Activated T-cell treated with anti-CD3 and anti-CD28 coated beads, Interleukin-2, amount 50 U/mL, for 1 hour (primary cell): ENCODE data around the gene ZSWIM9.
A peak's percentile ranks its signal among the peaks of the same experiment; 100 is the strongest.

Experiments used
- DNase-seq: peaks from one replicate; pipeline ENCODE4 v3.0.0-alpha.2; 2020

The ZSWIM9 gene

GRCh38 chr19:48176226-48176625 is 5.7 kb downstream of the ZSWIM9 start:
- no peak for DNase-seq

- no peak for DNase-seq
Observed at GRCh38 chr19:48181505-48181904, 11.0 kb downstream of the ZSWIM9 start.

GRCh38 chr19:48182434-48182833 is 12.0 kb downstream of the ZSWIM9 start:
- DNase-seq: no peak

- DNase-seq: no peak
Observed at GRCh38 chr19:48183356-48183755, 12.9 kb downstream of the ZSWIM9 start.

- no peak for DNase-seq
Observed at GRCh38 chr19:48186015-48186414, 15.5 kb downstream of the ZSWIM9 start.

- DNase-seq: no peak
Observed at GRCh38 chr19:48186541-48186991, 16.1 kb downstream of the ZSWIM9 start.

- peak; percentile 68 for DNase-seq
Observed at GRCh38 chr19:48190288-48190884, 19.9 kb downstream of the ZSWIM9 start.

GRCh38 chr19:48190885-48191284 is 20.4 kb downstream of the ZSWIM9 start:
- DNase-seq: no peak

GRCh38 chr19:48192750-48193149 is 22.3 kb downstream of the ZSWIM9 start:
- DNase-seq: no peak

- peak; percentile 28 for DNase-seq
Observed at GRCh38 chr19:48194041-48194843, 23.8 kb downstream of the ZSWIM9 start.

- no peak for DNase-seq
Observed at GRCh38 chr19:48194844-48195830, 24.7 kb downstream of the ZSWIM9 start.

- DNase-seq: no peak
Observed at GRCh38 chr19:48196321-48196763, 25.9 kb downstream of the ZSWIM9 start.

GRCh38 chr19:48196933-48197665 is 26.6 kb downstream of the ZSWIM9 start:
- no peak for DNase-seq

GRCh38 chr19:48203222-48203793 is 32.8 kb downstream of the ZSWIM9 start:
- DNase-seq: no peak

GRCh38 chr19:48203794-48204628 is 33.5 kb downstream of the ZSWIM9 start:
- DNase-seq: peak; percentile 85

GRCh38 chr19:48206397-48207093 is 36.1 kb downstream of the ZSWIM9 start:
- no peak for DNase-seq

- DNase-seq: no peak
Observed at GRCh38 chr19:48210005-48210404, 39.5 kb downstream of the ZSWIM9 start.

- DNase-seq: no peak
Observed at GRCh38 chr19:48213959-48214358, 43.5 kb downstream of the ZSWIM9 start.

GRCh38 chr19:48216933-48217332 is 46.5 kb downstream of the ZSWIM9 start:
- no peak for DNase-seq

- DNase-seq: no peak
Observed at GRCh38 chr19:48218997-48219396, 48.5 kb downstream of the ZSWIM9 start.
